Retinal pigment epithelial cell (primary cell): Measurements from ENCODE around the gene RIPOR2.

Experiments
- DNase-seq: peaks from one replicate; pipeline ENCODE4 v3.0.0-alpha.2; 2010; ENCODE audit warnings: low read depth
- H3K4me3 ChIP-seq: 2 replicates; pipeline ENCODE4 v1.5.1; 2011; ENCODE audit warnings: mild to moderate bottlenecking, low read length, control low read depth, moderate library complexity
- TF ChIP-seq, protein P1 (sequence below): conservative IDR thresholded peaks from 2 replicates; pipeline ENCODE4 v1.5.1; 2011; ENCODE audit warnings: low read depth, low read length, control low read depth, inconsistent platforms

Gene RIPOR2

DNA sequence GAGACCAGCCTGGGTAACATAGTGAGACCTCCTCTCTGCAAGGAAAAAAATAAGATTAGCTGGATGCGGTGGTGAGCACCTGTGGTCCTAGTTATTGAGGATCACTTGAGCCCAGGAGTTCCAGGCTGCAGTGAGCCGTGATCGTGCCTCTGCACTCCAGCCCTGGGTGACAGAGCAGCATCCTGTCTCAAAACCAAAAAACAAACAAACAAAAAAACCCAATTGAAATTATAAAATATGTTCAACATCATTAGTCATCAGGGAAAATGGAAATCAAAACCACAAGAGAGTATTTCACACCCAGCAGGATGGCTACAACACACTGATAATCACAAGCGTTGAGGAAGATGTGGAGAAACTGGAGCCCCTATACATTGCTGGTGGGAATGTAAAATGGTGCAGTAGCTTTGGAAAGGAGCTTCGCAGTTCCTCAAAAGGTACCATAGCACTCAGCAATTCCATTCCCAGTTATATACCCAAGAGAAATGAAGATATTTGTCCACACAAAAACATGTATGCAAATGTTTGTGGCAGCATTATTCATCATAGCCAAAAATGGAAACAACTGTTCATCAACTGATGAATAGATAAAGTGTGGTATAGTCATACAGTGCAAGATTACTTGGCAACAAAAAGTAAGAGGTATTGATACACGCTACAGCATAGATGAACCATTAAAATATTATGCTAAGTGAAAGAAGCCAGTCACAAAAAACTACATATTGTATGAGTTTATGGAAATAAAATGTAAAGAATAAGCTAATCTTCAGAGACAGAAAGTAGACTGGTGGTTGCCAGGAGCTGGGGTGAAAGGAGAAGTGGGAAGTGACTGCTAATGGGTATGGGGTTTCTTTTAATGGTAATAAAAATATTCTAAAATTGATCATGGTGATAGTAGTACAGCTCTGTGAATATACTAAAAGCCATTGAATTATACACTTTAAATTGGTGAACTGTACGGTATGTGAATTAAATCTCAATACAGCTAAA is 38.7 kb upstream of the RIPOR2 start:
- DNase-seq: no peak
- no peak overlapping the region for H3K4me3 ChIP-seq
- TF ChIP-seq, protein P1, sequence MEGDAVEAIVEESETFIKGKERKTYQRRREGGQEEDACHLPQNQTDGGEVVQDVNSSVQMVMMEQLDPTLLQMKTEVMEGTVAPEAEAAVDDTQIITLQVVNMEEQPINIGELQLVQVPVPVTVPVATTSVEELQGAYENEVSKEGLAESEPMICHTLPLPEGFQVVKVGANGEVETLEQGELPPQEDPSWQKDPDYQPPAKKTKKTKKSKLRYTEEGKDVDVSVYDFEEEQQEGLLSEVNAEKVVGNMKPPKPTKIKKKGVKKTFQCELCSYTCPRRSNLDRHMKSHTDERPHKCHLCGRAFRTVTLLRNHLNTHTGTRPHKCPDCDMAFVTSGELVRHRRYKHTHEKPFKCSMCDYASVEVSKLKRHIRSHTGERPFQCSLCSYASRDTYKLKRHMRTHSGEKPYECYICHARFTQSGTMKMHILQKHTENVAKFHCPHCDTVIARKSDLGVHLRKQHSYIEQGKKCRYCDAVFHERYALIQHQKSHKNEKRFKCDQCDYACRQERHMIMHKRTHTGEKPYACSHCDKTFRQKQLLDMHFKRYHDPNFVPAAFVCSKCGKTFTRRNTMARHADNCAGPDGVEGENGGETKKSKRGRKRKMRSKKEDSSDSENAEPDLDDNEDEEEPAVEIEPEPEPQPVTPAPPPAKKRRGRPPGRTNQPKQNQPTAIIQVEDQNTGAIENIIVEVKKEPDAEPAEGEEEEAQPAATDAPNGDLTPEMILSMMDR: no peak

DNA sequence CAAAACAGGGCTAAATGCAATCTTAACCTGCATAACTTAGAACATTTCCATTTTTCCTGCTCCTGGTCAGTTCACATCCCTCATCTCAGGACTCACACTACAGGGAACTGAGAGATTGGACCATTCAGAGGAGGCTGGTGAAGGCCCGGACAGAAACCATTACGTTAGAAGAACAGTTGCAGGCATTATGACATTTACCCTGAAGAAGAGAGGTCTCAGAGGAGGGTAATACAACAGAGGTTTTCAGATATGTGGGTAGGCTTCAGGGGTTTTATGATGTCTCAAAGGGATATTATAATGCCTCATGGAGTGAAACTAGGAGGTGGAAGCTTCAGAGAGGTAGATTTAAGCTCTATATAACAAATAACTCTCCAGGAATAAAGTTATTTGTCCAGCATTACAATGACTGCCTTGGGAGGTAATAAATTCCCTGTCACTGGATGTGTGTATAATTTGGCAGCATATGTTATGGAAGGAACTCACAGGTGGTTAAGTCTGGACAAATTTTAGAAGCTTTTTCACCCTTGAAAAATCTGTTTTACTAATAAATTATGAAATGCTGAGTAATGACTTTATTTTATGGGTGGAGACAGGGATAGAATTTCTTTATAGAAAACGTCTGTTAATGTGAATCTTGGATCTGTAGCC is 36.7 kb upstream of the RIPOR2 start:
- no peak for DNase-seq
- no peak overlapping the region for H3K4me3 ChIP-seq

DNA sequence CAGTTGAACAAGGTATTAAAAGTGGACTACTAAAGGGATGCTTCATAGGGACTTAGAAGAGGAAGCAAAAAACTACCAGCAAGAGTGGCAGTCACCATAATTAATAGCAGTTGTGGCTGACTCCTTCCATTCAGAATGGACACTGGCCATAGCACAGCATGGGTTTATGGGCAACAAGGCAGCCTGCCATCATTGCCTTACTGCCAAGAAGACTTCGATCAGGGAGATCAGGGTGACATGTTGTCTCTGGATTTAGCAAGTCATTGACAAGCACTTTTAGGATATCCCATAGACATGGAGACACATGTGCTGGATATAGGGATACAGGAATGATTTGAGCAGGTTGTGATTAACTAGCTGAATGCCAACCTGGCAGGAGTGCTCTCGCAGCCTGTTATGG is 35.3 kb upstream of the RIPOR2 start:
- DNase-seq: no peak
- no peak overlapping the region for H3K4me3 ChIP-seq
- TF ChIP-seq, protein P1: no peak

More for the DNA sequence above, 36.7 kb upstream of the RIPOR2 start:
- TF ChIP-seq, protein P1: no peak

DNA sequence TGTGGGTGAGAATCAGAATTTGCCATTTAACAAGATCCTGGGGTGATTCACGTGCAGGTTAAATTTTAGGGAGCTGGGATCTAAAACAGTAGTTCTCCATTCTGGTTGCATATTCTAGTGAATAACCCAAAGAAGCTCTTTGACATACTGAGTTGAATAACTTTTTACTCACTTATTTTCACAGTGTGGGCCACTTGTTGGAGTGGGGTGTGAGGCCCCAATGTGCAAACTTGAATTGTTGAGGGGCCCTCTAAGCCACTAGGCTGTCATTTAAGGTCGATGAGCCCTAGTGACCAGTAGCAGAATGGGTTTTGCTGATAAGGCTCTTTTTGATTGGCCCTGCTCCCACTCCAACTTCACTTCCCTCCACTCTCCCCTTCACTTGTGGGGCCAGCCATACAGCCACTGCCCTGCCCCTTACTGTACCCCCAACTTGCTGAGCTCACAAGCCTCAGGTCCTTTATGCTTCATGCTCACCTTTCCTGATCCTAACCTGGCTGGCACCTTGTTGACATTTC is 33.6 kb upstream of the RIPOR2 start:
- TF ChIP-seq, protein P1: no peak
- H3K4me3 ChIP-seq: no peak overlapping the region
- no peak for DNase-seq

DNA sequence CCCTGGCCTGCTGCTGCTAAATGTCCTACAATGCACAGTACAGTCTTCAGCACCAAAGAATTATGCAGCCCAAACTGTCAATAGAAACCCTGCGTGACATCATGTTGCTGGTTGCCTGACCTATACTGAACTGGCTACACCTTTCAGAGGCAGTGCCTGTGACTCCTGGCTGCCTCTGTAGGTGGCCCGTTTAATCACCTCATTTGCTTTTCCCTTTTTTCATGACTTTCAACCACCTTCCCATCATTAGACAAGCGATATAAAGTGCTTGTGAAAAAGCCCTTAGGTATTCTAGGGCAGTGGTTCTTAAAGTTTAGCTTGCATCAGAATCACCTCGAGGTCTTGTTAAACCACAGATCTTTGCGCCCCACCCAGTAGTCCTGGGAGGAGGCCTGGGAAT is 33.0 kb upstream of the RIPOR2 start:
- DNase-seq: no peak
- TF ChIP-seq, protein P1: no peak
- no peak overlapping the region for H3K4me3 ChIP-seq

DNA sequence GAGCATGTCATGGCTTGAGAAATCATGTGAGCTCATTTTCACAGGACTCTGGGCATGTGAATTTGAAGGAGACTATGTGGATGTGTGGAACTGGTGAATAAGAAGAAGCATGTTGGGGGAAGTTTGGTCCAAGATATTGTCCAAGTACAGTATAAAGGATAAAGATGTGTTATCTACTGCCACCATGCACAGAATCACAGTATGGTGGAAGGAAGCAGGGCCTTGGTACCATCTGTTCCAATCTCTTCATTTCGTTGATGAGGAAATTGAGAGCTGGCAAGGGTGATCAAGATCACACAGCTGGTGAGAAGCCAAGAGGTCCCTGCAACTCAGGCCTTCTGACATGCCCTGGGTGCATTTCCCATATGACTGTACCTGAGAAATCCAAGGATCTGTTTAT is 31.5 kb upstream of the RIPOR2 start:
- TF ChIP-seq, protein P1: no peak
- DNase-seq: no peak
- no peak overlapping the region for H3K4me3 ChIP-seq
